Endothelial cell of umbilical vein (primary cell): ENCODE results near the gene SMARCA4. TPM values are rescaled to one million over a fixed set of nuclear protein-coding genes. Genes with fewer than 3 reads are reported as not detected.

Source experiments
- BruUV-seq: library from RNA; stranded (reverse); fragments of 400-500 nt; replicated peaks from 2 replicates; lab custom pipeline; 2021; lab: Mats Ljungman, UMichigan
- CTCF ChIA-PET: fragments of 300-600, 350-600 bp; sonication (Branson Sonifier 250); formaldehyde crosslinking; loops from one replicate; lab custom pipeline; 2021; ENCODE audit warnings: antibody characterized with exemption, inconsistent platforms; lab: Charles Lee
- POLR2A ChIA-PET: fragments of 300-600, 350-600 bp; sonication (Branson Sonifier 250); formaldehyde crosslinking; loops from one replicate; lab custom pipeline; 2021; ENCODE audit warnings: antibody characterized with exemption, inconsistent platforms; lab: Charles Lee
- DNase-seq: peaks from one replicate; pipeline ENCODE4 v3.0.0-alpha.2; 2011; ENCODE audit warnings: low read depth, low spot score
- FAIRE-seq: peaks from 2 replicates; lab custom pipeline; 2011; peaks lifted over from hg19 to GRCh38; lab: Jason Lieb, UNC
- H2AFZ ChIP-seq: 2 replicates; pipeline ENCODE4 v1.6.0; 2012; ENCODE audit warnings: low read depth, low read length, control low read depth, inconsistent platforms
- H3K27ac ChIP-seq: 2 replicates; pipeline ENCODE4 v1.5.1; 2011; ENCODE audit warnings: low read depth, mild to moderate bottlenecking, control low read depth, low read length, moderate library complexity; ENCODE audit not compliant: insufficient read depth
- H3K27me3 ChIP-seq, 2 experiments: 2 replicates each; pipeline versions ENCODE4 v1.6.0 to v1.6.1; 2011; ENCODE audit warnings: low read length in 2 of 2, mixed read lengths in 1 of 2; ENCODE audit not compliant: control insufficient read depth in 2 of 2, insufficient read depth in 2 of 2
- H3K36me3 ChIP-seq, 2 experiments: 2 replicates in 1 of 2; 3 replicates in 1 of 2; pipeline ENCODE4 v1.5.1; 2011; ENCODE audit warnings: low read length in 2 of 2, mild to moderate bottlenecking in 1 of 2, moderate library complexity in 1 of 2; ENCODE audit not compliant: control insufficient read depth in 2 of 2, insufficient read depth in 2 of 2; ENCODE audit errors: extremely low read depth in 1 of 2
- H3K4me1 ChIP-seq: 3 replicates; pipeline ENCODE4 v1.5.1; 2011; ENCODE audit warnings: mild to moderate bottlenecking, low read length; ENCODE audit not compliant: control insufficient read depth, insufficient read depth; ENCODE audit errors: extremely low read depth
- H3K4me2 ChIP-seq: 2 replicates; pipeline ENCODE4 v1.6.1; 2011; ENCODE audit warnings: low read length, control low read depth, mixed read lengths; ENCODE audit not compliant: insufficient read depth
- H3K4me3 ChIP-seq, 3 experiments: fragments of 200-600 bp in 1 of 3; sonication (generic), shearing (Covaris generic) in 1 of 3; replicated peaks in 1 of 3; 2 replicates each; pipeline ENCODE4 v1.5.1; 2011 to 2016; ENCODE audit warnings: control low read depth in 3 of 3, low read length in 3 of 3, mild to moderate bottlenecking in 2 of 3, inconsistent platforms in 1 of 3, low read depth in 1 of 3, moderate library complexity in 1 of 3; ENCODE audit not compliant: insufficient read depth in 1 of 3
- H3K79me2 ChIP-seq: 2 replicates; pipeline ENCODE4 v1.6.0; 2012; ENCODE audit warnings: low read length, inconsistent platforms; ENCODE audit not compliant: control insufficient read depth, insufficient read depth
- H3K9ac ChIP-seq: replicated peaks from 2 replicates; pipeline ENCODE3; 2011; ENCODE audit warnings: low read length, control low read depth; ENCODE audit not compliant: insufficient read depth; ENCODE audit errors: extremely low read depth
- H3K9me1 ChIP-seq: replicated peaks from 3 replicates; pipeline ENCODE4 v1.6.0; 2011; ENCODE audit warnings: mild to moderate bottlenecking, low read length; ENCODE audit not compliant: control insufficient read depth, insufficient read depth; ENCODE audit errors: extremely low read depth
- H3K9me3 ChIP-seq: replicated peaks from 2 replicates; pipeline ENCODE4 v1.5.1; 2012; ENCODE audit warnings: low read length, inconsistent platforms; ENCODE audit not compliant: control insufficient read depth, insufficient read depth
- H4K20me1 ChIP-seq: replicated peaks from 2 replicates; pipeline ENCODE3; 2011; ENCODE audit warnings: mild to moderate bottlenecking, low read length; ENCODE audit not compliant: control insufficient read depth, insufficient read depth; ENCODE audit errors: extremely low read depth
- CTCF ChIP-seq, 2 donors: IDR thresholded peaks; 1 replicate in 1 of 2; 2 replicates in 1 of 2; pipeline ENCODE4 v1.5.1; 2011; ENCODE audit warnings: low read length in 2 of 2, mild to moderate bottlenecking in 2 of 2, moderate library complexity in 2 of 2, control low read depth in 1 of 2, inconsistent platforms in 1 of 2, low read depth in 1 of 2; ENCODE audit not compliant: insufficient read depth in 1 of 2; ENCODE audit errors: extremely low read depth in 1 of 2
- EZH2 ChIP-seq: IDR thresholded peaks from 2 replicates; pipeline ENCODE4 v1.6.1; 2012; ENCODE audit warnings: borderline replicate concordance, low read depth, mild to moderate bottlenecking, moderate library complexity, low read length, inconsistent platforms; ENCODE audit not compliant: severe bottlenecking
- FOS ChIP-seq: IDR thresholded peaks from 2 replicates; pipeline ENCODE4 v1.6.1; 2011; ENCODE audit warnings: mild to moderate bottlenecking, low read length, moderate library complexity, borderline replicate concordance; ENCODE audit not compliant: insufficient read depth
- MAX ChIP-seq: IDR thresholded peaks from 2 replicates; pipeline ENCODE4 v1.6.1; 2011; ENCODE audit not compliant: insufficient read depth, insufficient read length
- POLR2A ChIP-seq: IDR thresholded peaks from 2 replicates; pipeline ENCODE4 v1.6.1; 2012; ENCODE audit warnings: low read depth, mild to moderate bottlenecking, control low read depth, low read length
- POLR2AphosphoS5 ChIP-seq: IDR thresholded peaks from 2 replicates; pipeline ENCODE4 v1.6.1; 2012; ENCODE audit warnings: low read depth, mild to moderate bottlenecking, control low read depth, low read length, moderate library complexity; ENCODE audit not compliant: insufficient read depth
- dilution Hi-C: fragments of 300-500 bp; cut with MboI; formaldehyde crosslinking; loops from one replicate; pipeline ENCODE4 v1.15.0; 2019; ENCODE audit warnings: low sequenced_read_pairs; ENCODE audit not compliant: extremely low pct_ligation_motif_present
- intact Hi-C: fragments of 100-400 bp; cut with micrococcal nuclease; formaldehyde crosslinking; loops from one replicate; pipeline ENCODE4 v1.10.0; 2022
- polyA plus RNA-seq, 4 experiments: library from polyadenylated mRNA; depleted of rRNA in 3 of 4; stranded (reverse) in 3 of 4; unstranded in 1 of 4; fragments of >200 nt; gene quantifications; 2 replicates each; pipeline versions ENCODE4 v1.2.1 to v1.2.3, GENCODE V29; 2011 to 2012; ENCODE audit warnings: missing spikeins in 1 of 4
- total RNA-seq: library from RNA; stranded (reverse); gene quantifications from 2 replicates; pipeline ENCODE4 v1.2.3, GENCODE V29; 2021

Gene SMARCA4
- total and polyA plus RNA-seq, 2 donors (not counting 3 experiments of a cell fraction or from before 2014, with no cell fraction given), result 65.0 to 177 TPM

DNA sequence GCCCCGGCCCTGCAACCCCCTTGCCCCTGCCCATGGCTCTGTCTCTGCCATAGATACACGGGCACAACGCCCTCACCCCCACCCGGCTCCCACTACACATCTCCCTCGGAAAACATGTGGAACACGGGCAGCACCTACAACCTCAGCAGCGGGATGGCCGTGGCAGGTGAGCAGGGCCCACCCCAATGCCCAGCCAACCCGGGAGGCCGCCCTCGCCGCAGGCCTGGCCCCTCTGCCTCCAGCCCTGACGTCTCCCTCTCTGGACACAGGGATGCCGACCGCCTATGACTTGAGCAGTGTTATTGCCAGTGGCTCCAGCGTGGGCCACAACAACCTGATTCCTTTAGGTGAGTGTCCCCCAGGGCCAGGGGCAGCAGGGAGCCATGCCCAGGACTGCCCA, 40.0 kb upstream of the SMARCA4 start:
- Histone ChIP-seq H3K4me2 (no peak overlapping the region), H3K4me3 (no peak overlapping the region), H3K27me3 (no peaks in the 10 kb centered on the region), H3K9me1 (no peaks in the 10 kb centered on the region), H2AFZ (no peak overlapping the region), H4K20me1 (no peaks in the 10 kb centered on the region), H3K9ac (no peak overlapping the region), H3K4me1 (no peaks in the 10 kb centered on the region), H3K9me3 (no peaks in the 10 kb centered on the region), H3K79me2 (no peaks in the 10 kb centered on the region), H3K27ac (no peak overlapping the region), H3K36me3 (peaks cover 0 to 47% of the 10 kb centered on the region in 2 experiments)
- TF ChIP-seq CTCF (IDR thresholded peaks at IDR 0.05; ENCODE audit: extremely low read depth in 1 of 2, insufficient read depth in 1 of 2, low read depth in 1 of 2, low read length in 2 of 2) (no peak), FOS (no peak), MAX (no peak), EZH2 (no peak), POLR2A (no peak), POLR2AphosphoS5 (no peak)
- CTCF ChIA-PET, result interaction anchor here (1.2 to 1.3 kb wide), 2 partner anchors 16 to 50 kb away, joined by 3 read pairs; partner anchors contain the start of gene CARM1
- FAIRE-seq (no peak), DNase-seq (no peak)
- POLR2A ChIA-PET, result no interaction called here
- dilution Hi-C loops, result no loop called here
- intact Hi-C loops, result no loop called here
- BruUV-seq, result no TSS peak
